Spleen (tissue), 11 donors: ENCODE measurements around the gene DNAH17. TPM values are rescaled to one million over a fixed set of nuclear protein-coding genes. Genes with fewer than 3 reads are reported as not detected.

Experiments
- DNase-seq: peaks from one replicate; pipeline ENCODE4 v3.0.0-alpha.2; 2020
- H3K27ac ChIP-seq, 8 donors: fragments of 200-600 bp; sonication (generic) in 7 of 8; 1 replicate in 4 of 8; 2 replicates in 4 of 8; pipeline versions ENCODE4 v1.5.0 to v1.8.0; 2016 to 2021; ENCODE audit warnings: inconsistent platforms in 4 of 8, mild to moderate bottlenecking in 4 of 8, moderate library complexity in 1 of 8
- H3K27me3 ChIP-seq, 7 donors: fragments of 200-600 bp; sonication (generic) in 6 of 7; replicated peaks in 1 of 7; 1 replicate in 4 of 7; 2 replicates in 3 of 7; pipeline versions ENCODE4 v1.5.0 to v1.8.0; 2016 to 2021; ENCODE audit warnings: inconsistent platforms in 3 of 7, mild to moderate bottlenecking in 1 of 7
- H3K36me3 ChIP-seq, 6 donors: fragments of 200-600 bp; sonication (generic) in 5 of 6; 1 replicate in 4 of 6; 2 replicates in 2 of 6; pipeline versions ENCODE4 v1.5.0 to v1.8.0; 2016 to 2021; ENCODE audit warnings: inconsistent platforms in 2 of 6
- H3K4me1 ChIP-seq, 6 donors: fragments of 200-600 bp; sonication (generic) in 5 of 6; 1 replicate in 3 of 6; 2 replicates in 3 of 6; pipeline versions ENCODE4 v1.5.0 to v1.8.0; 2016 to 2021; ENCODE audit warnings: inconsistent platforms in 3 of 6
- H3K4me3 ChIP-seq, 8 donors: fragments of 200-600 bp; sonication (generic) in 7 of 8; 1 replicate in 4 of 8; 2 replicates in 4 of 8; pipeline versions ENCODE4 v1.5.0 to v1.8.0; 2016 to 2021; ENCODE audit warnings: inconsistent platforms in 4 of 8, mild to moderate bottlenecking in 4 of 8, moderate library complexity in 2 of 8
- H3K9me3 ChIP-seq, 8 donors: fragments of 200-600 bp; sonication (generic) in 7 of 8; 1 replicate in 4 of 8; 2 replicates in 4 of 8; pipeline versions ENCODE4 v1.5.0 to v1.8.0; 2016 to 2021; ENCODE audit warnings: inconsistent platforms in 4 of 8
- CTCF ChIP-seq, 11 experiments: fragments of 200-600 bp in 7 of 11; fragments of 450-650 bp in 4 of 11; sonication (generic) in 4 of 11; IDR thresholded peaks in 8 of 11; conservative IDR thresholded peaks in 3 of 11; 1 replicate in 7 of 11; 2 replicates in 4 of 11; pipeline versions ENCODE4 v1.4.0 to v1.8.0; 2016 to 2021; ENCODE audit warnings: antibody characterized with exemption in 11 of 11, inconsistent platforms in 4 of 11, mild to moderate bottlenecking in 1 of 11
- POLR2A ChIP-seq, 3 donors: fragments of 450-650 bp; IDR thresholded peaks; one replicate each; pipeline ENCODE4 v1.5.1; 2017; ENCODE audit warnings: antibody characterized with exemption in 3 of 3, mild to moderate bottlenecking in 1 of 3
- POLR2AphosphoS5 ChIP-seq, 3 donors: sonication (generic); formaldehyde crosslinking; IDR thresholded peaks; one replicate each; pipeline ENCODE4 v1.5.1; 2017; ENCODE audit warnings: antibody characterized with exemption in 3 of 3
- WGBS, 5 donors: extraction: QIAGEN DNeasy Blood & Tissue Kit in 3 of 5; methylation state at CpG; one replicate each; pipeline versions ENCODE4 v1.1.5 to v1.1.7; 2013 to 2018; 5-methylcytosine and 5-hydroxymethylcytosine counted together
- intact Hi-C: fragments of 100-400 bp; cut with DNase I; formaldehyde crosslinking; loops from one replicate; pipeline ENCODE4 v1.15.0; 2023; ENCODE audit warnings: low total_unique reads
- polyA plus RNA-seq, 3 donors: library from polyadenylated mRNA; stranded (reverse); fragments of 200-250 nt; gene quantifications; one replicate each; pipeline ENCODE4 v1.2.1, GENCODE V29; 2013
- total RNA-seq, 7 donors: library from RNA; depleted of rRNA in 3 of 7; stranded (reverse); fragments of >200 nt in 3 of 7; fragmentation: NEBNext Ultra II Directional in 4 of 7; extraction: Animal tissue kit (Norgen Biotek cat#: 25700) in 4 of 7; gene quantifications; one replicate each; pipeline versions ENCODE4 v1.1.0 to v1.2.1, GENCODE V29; 2016 to 2021
- donor health status: healthy with polysubstance abuse.
- donor health status: DM: no; HTN: no; CAD: no; lungs with moderate emphysema.
- donor health status: DM: no; HTN: no; CAD: no.
- donor health status: Bipolar disorder and iron deficiency.
- donor health status: healthy.
- donor health status: DM: no; HTN: no; CAD: no.
- donor health status: DM: yes; HTN: yes; CAD: no.

The DNAH17 gene
- total and polyA plus RNA-seq, 10 donors: 0.06 to 1.0 (median 0.72) TPM; not detected in 1

GRCh38 chr17:78488867-78489634 lies 88.1 kb downstream of the DNAH17 start:
- no peak for DNase-seq
- Histone ChIP-seq H3K9me3 (no peaks in the 10 kb centered on the region), H3K4me3 (no peak overlapping the region), H3K27me3 (peaks cover 0 to 19% (median 0%) of the 10 kb centered on the region in 7 donors), H3K27ac (no peak overlapping the region), H3K4me1 (peaks cover 5 to 19% (median 10%) of the 10 kb centered on the region in 6 donors), H3K36me3 (no peaks in the 10 kb centered on the region)
- 84 to 93% (median 91%) methylated on average over 12 to 13 of the region's 13 CpGs for WGBS, 5 donors
- no peak for TF ChIP-seq POLR2A (IDR thresholded peaks at IDR 0.05)
- intact Hi-C loops: no loop called here

GRCh38 chr17:78488156-78488555 lies 89.0 kb downstream of the DNAH17 start:
- H3K4me1 ChIP-seq: peaks cover 6 to 15% (median 11%) of the 10 kb centered on the region in 6 donors
- H3K36me3 ChIP-seq: no peaks in the 10 kb centered on the region
- H3K9me3 ChIP-seq: no peaks in the 10 kb centered on the region
- intact Hi-C loops: no loop called here
- no peak overlapping the region for H3K4me3 ChIP-seq
- TF ChIP-seq POLR2AphosphoS5 (IDR thresholded peaks at IDR 0.05): no peak
- no peak for TF ChIP-seq POLR2A (IDR thresholded peaks at IDR 0.05)
- no peak for TF ChIP-seq CTCF (IDR thresholded peaks at IDR 0.05 in 8 of 11, conservative IDR thresholded peaks at IDR 0.05 in 3 of 11)
- H3K27ac ChIP-seq: no peak overlapping the region
- 68 to 82% (median 77%) methylated on average over 9 to 10 of the region's 10 CpGs for WGBS, 5 donors
- peaks cover 0 to 22% (median 0%) of the 10 kb centered on the region in 7 donors for H3K27me3 ChIP-seq
- no peak for DNase-seq

- Histone ChIP-seq H3K27ac (no peak overlapping the region), H3K4me3 (no peak overlapping the region), H3K9me3 (no peaks in the 10 kb centered on the region), H3K4me1 (peaks cover 6 to 15% (median 11%) of the 10 kb centered on the region in 6 donors), H3K27me3 (peaks cover 0 to 33% (median 0%) of the 10 kb centered on the region in 7 donors), H3K36me3 (no peaks in the 10 kb centered on the region)
- no peak for TF ChIP-seq POLR2A (IDR thresholded peaks at IDR 0.05)
- no peak for TF ChIP-seq POLR2AphosphoS5 (IDR thresholded peaks at IDR 0.05)
- no peak for TF ChIP-seq CTCF (IDR thresholded peaks at IDR 0.05 in 8 of 11, conservative IDR thresholded peaks at IDR 0.05 in 3 of 11)
- no peak for DNase-seq
- intact Hi-C loops: no loop called here
- 64 to 83% (median 81%) methylated on average over 13 of the region's 13 CpGs for WGBS, 5 donors
Measured at GRCh38 chr17:78486946-78487680, 90.1 kb downstream of the DNAH17 start.

GRCh38 chr17:78486228-78486802 lies 90.9 kb downstream of the DNAH17 start:
- TF ChIP-seq CTCF (IDR thresholded peaks at IDR 0.05 in 8 of 11, conservative IDR thresholded peaks at IDR 0.05 in 3 of 11) (no peak), POLR2AphosphoS5 (IDR thresholded peaks at IDR 0.05) (no peak), POLR2A (IDR thresholded peaks at IDR 0.05) (no peak)
- WGBS, 5 donors: 85 to 97% (median 93%) methylated on average over 11 to 24 of the region's 24 CpGs
- H3K27ac ChIP-seq: no peak overlapping the region
- H3K36me3 ChIP-seq: no peaks in the 10 kb centered on the region
- intact Hi-C loops: no loop called here
- H3K27me3 ChIP-seq: peaks cover 0 to 33% (median 0%) of the 10 kb centered on the region in 7 donors
- no peak for DNase-seq
- H3K4me3 ChIP-seq: no peak overlapping the region
- no peaks in the 10 kb centered on the region for H3K9me3 ChIP-seq
- H3K4me1 ChIP-seq: peaks cover 6 to 15% (median 11%) of the 10 kb centered on the region in 6 donors
